ENCODE data around the gene DOCK2. TPM values are rescaled to one million over a fixed set of nuclear protein-coding genes. Genes with fewer than 3 reads are reported as not detected.

Gene DOCK2
- total RNA-seq, 2 experiments from 2014 or later: 161 to 205 TPM

- Histone ChIP-seq H3K36me3 (ENCODE audit: insufficient read depth, low read length) (no peaks in the 10 kb centered on the region; the same call in 1 of the 2 replicates), H3K4me2 (ENCODE audit: low read length) (no peak overlapping the region), H3K4me1 (ENCODE audit: insufficient read depth, low read length, poor library complexity, severe bottlenecking) (no peaks in the 10 kb centered on the region), H3K9me2 (ENCODE audit: insufficient read depth, low read length) (no peaks in the 10 kb centered on the region), H3K27ac (ENCODE audit: low read depth, low read length, poor library complexity, severe bottlenecking) (no peak overlapping the region), H3K4me3 (ENCODE audit: low read depth, low read length, poor library complexity, severe bottlenecking) (no peak overlapping the region), H3K79me2 (ENCODE audit: insufficient read depth, low read depth, low read length) (no peaks in the 10 kb centered on the region), H2AFZ (ENCODE audit: low read length) (no peak overlapping the region), H3K9me3 (ENCODE audit: low read length) (no peaks in the 10 kb centered on the region), H4K20me1 (ENCODE audit: insufficient read depth, low read length) (no peaks in the 10 kb centered on the region)
- TF ChIP-seq CTCF (conservative IDR thresholded peaks at IDR 0.05; ENCODE audit: low read length) (no peak), EZH2phosphoT487 (IDR thresholded peaks at IDR 0.05; ENCODE audit: borderline replicate concordance, low read depth, low read length) (no peak)
- ChIA-PET CTCF (ENCODE audit: unreplicated experiment) (no interaction called here), POLR2A (interaction anchor here (0.6 to 0.7 kb wide), 2 partner anchors 667 to 1427 kb away, joined by 3 read pairs; no protein-coding TSS in a partner anchor)
- no peak for DNase-seq (ENCODE audit: low spot score)
- intact Hi-C loops (cut with micrococcal nuclease; ENCODE audit: unreplicated experiment): no loop called here
- BruUV-seq (replicated peaks): no TSS peak
Observed at GRCh38 chr5:169908864-169909263, 271.8 kb downstream of the DOCK2 start.

GRCh38 chr5:169909945-169910344 is 272.9 kb downstream of the DOCK2 start:
- Histone ChIP-seq H3K4me2 (ENCODE audit: low read length) (no peak overlapping the region), H3K4me3 (ENCODE audit: low read depth, low read length, poor library complexity, severe bottlenecking) (no peak overlapping the region), H3K79me2 (ENCODE audit: insufficient read depth, low read depth, low read length) (no peaks in the 10 kb centered on the region), H3K9me2 (ENCODE audit: insufficient read depth, low read length) (no peaks in the 10 kb centered on the region), H3K4me1 (ENCODE audit: insufficient read depth, low read length, poor library complexity, severe bottlenecking) (no peaks in the 10 kb centered on the region), H3K27ac (ENCODE audit: low read depth, low read length, poor library complexity, severe bottlenecking) (no peak overlapping the region), H2AFZ (ENCODE audit: low read length) (no peak overlapping the region), H3K36me3 (ENCODE audit: insufficient read depth, low read length) (no peaks in the 10 kb centered on the region; the same call in 1 of the 2 replicates), H4K20me1 (ENCODE audit: insufficient read depth, low read length) (no peaks in the 10 kb centered on the region), H3K9me3 (ENCODE audit: low read length) (no peaks in the 10 kb centered on the region)
- intact Hi-C loops (cut with micrococcal nuclease; ENCODE audit: unreplicated experiment): no loop called here
- POLR2A ChIA-PET: no interaction called here
- BruUV-seq (replicated peaks): no TSS peak
- no peak for DNase-seq (ENCODE audit: low spot score)
- CTCF ChIA-PET (ENCODE audit: unreplicated experiment): no interaction called here
- TF ChIP-seq EZH2phosphoT487 (IDR thresholded peaks at IDR 0.05; ENCODE audit: borderline replicate concordance, low read depth, low read length): no peak
- TF ChIP-seq CTCF (conservative IDR thresholded peaks at IDR 0.05; ENCODE audit: low read length): no peak

GRCh38 chr5:169910393-169910792 is 273.3 kb downstream of the DOCK2 start:
- no peak overlapping the region for H2AFZ ChIP-seq (ENCODE audit: low read length)
- H4K20me1 ChIP-seq (ENCODE audit: insufficient read depth, low read length): no peaks in the 10 kb centered on the region
- no peaks in the 10 kb centered on the region for H3K9me2 ChIP-seq (ENCODE audit: insufficient read depth, low read length)
- POLR2A ChIA-PET: no interaction called here
- no peaks in the 10 kb centered on the region for H3K4me1 ChIP-seq (ENCODE audit: insufficient read depth, low read length, poor library complexity, severe bottlenecking)
- H3K4me3 ChIP-seq (ENCODE audit: low read depth, low read length, poor library complexity, severe bottlenecking): no peak overlapping the region
- TF ChIP-seq EZH2phosphoT487 (IDR thresholded peaks at IDR 0.05; ENCODE audit: borderline replicate concordance, low read depth, low read length) (no peak), CTCF (conservative IDR thresholded peaks at IDR 0.05; ENCODE audit: low read length) (no peak)
- no peaks in the 10 kb centered on the region; the same call in 1 of the 2 replicates for H3K36me3 ChIP-seq (ENCODE audit: insufficient read depth, low read length)
- no peak for DNase-seq (ENCODE audit: low spot score)
- no peaks in the 10 kb centered on the region for H3K9me3 ChIP-seq (ENCODE audit: low read length)
- intact Hi-C loops (cut with micrococcal nuclease; ENCODE audit: unreplicated experiment): no loop called here
- no TSS peak for BruUV-seq (replicated peaks)
- CTCF ChIA-PET (ENCODE audit: unreplicated experiment): no interaction called here
- H3K79me2 ChIP-seq (ENCODE audit: insufficient read depth, low read depth, low read length): no peaks in the 10 kb centered on the region
- no peak overlapping the region for H3K4me2 ChIP-seq (ENCODE audit: low read length)
- H3K27ac ChIP-seq (ENCODE audit: low read depth, low read length, poor library complexity, severe bottlenecking): no peak overlapping the region

Data from OCI-LY7 (cell line).